Sigmoid colon (tissue), 7 donors: Measurements from ENCODE around the gene PTPRZ1. TPM values are rescaled to one million over a fixed set of nuclear protein-coding genes. Genes with fewer than 3 reads are reported as not detected.

Source experiments
- DNase-seq: peaks from one replicate; pipeline ENCODE4 v3.0.0-alpha.2; 2019
- H3K27ac ChIP-seq, 4 donors: fragments of 200-600 bp; sonication (generic); one replicate each; pipeline ENCODE4 v1.5.1; 2016 to 2019; ENCODE audit warnings: mild to moderate bottlenecking in 1 of 4
- H3K27me3 ChIP-seq, 3 donors: fragments of 200-600 bp; sonication (generic); one replicate each; pipeline ENCODE4 v1.5.1; 2019; ENCODE audit warnings: mild to moderate bottlenecking in 1 of 3
- H3K36me3 ChIP-seq, 4 donors: fragments of 200-600 bp; sonication (generic); one replicate each; pipeline ENCODE4 v1.5.1; 2016 to 2019
- H3K4me1 ChIP-seq, 4 donors: fragments of 200-600 bp; sonication (generic); one replicate each; pipeline ENCODE4 v1.5.1; 2017 to 2019
- H3K4me3 ChIP-seq, 4 donors: fragments of 200-600 bp; sonication (generic); one replicate each; pipeline ENCODE4 v1.5.1; 2017 to 2019; ENCODE audit warnings: mild to moderate bottlenecking in 2 of 4, moderate library complexity in 1 of 4
- H3K9me3 ChIP-seq, 4 donors: fragments of 200-600 bp in 3 of 4; sonication (generic) in 3 of 4; one replicate each; pipeline versions ENCODE4 v1.5.1 to v1.6.1; 2013 to 2019
- EP300 ChIP-seq, 4 donors: sonication (generic); formaldehyde crosslinking; IDR thresholded peaks; one replicate each; pipeline ENCODE4 v1.6.1; 2017; ENCODE audit warnings: antibody characterized with exemption in 4 of 4
- POLR2A ChIP-seq, 2 donors: fragments of 450-650 bp; IDR thresholded peaks; one replicate each; pipeline ENCODE4 v1.6.1; 2016; ENCODE audit warnings: antibody characterized with exemption in 2 of 2, mild to moderate bottlenecking in 2 of 2, moderate library complexity in 2 of 2
- POLR2AphosphoS5 ChIP-seq, 4 donors: sonication (generic); formaldehyde crosslinking; IDR thresholded peaks; one replicate each; pipeline ENCODE4 v1.6.1; 2017; ENCODE audit warnings: antibody characterized with exemption in 4 of 4
- WGBS, 2 donors: extraction: QIAGEN DNeasy Blood & Tissue Kit; methylation state at CpG; one replicate each; pipeline ENCODE4 v1.1.7; 2013; 5-methylcytosine and 5-hydroxymethylcytosine counted together
- intact Hi-C: fragments of 100-400 bp; cut with DNase I; formaldehyde crosslinking; loops from one replicate; pipeline ENCODE4 v1.15.1; 2023
- polyA plus RNA-seq, 3 donors: library from polyadenylated mRNA; stranded (reverse); fragments of 200-250 nt; gene quantifications; one replicate each; pipeline ENCODE4 v1.2.3, GENCODE V29; 2013
- total RNA-seq, 4 donors: library from RNA; depleted of rRNA; stranded (reverse); fragments of >200 nt; gene quantifications; one replicate each; pipeline ENCODE4 v1.1.0, GENCODE V29; 2016
- TF ChIP-seq, protein P1 (sequence below), 4 experiments: fragments of 450-650 bp in 3 of 4; fragments of 200-600 bp in 1 of 4; IDR thresholded peaks; one replicate each; pipeline ENCODE4 v1.5.1; 2016 to 2019; ENCODE audit warnings: antibody characterized with exemption in 4 of 4, mild to moderate bottlenecking in 3 of 4, moderate library complexity in 2 of 4
- donor health status: healthy with polysubstance abuse.
- donor health status: Bipolar disorder and iron deficiency.
- donor health status: healthy.

Gene PTPRZ1
- total and polyA plus RNA-seq, 7 donors: under 0.01 to 19.4 (median 6.7) TPM; not detected in 1

DNA sequence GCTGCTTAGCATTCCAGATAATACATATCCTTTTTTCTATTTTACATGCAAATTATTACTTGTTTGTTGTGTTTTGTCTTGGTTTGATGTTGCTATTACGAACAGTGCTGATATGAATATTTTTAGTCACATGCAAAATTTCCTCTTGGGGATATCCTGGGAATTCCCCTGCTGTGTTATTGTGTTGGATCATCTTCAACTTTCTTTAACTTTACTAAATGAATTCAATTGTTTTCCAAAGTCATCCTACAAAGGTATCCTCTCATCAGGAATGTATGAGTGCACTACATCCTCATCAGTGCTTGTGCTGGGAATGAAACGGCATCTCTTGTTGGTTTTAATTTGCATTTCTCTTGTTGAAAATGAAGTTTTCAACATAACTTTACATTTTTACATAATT is 184.0 kb downstream of the PTPRZ1 start:
- Histone ChIP-seq H3K36me3 (no peaks in the 10 kb centered on the region), H3K27me3 (no peaks in the 10 kb centered on the region), H3K4me1 (no peaks in the 10 kb centered on the region), H3K4me3 (no peak overlapping the region), H3K9me3 (no peaks in the 10 kb centered on the region), H3K27ac (no peak overlapping the region)
- DNase-seq: no peak
- intact Hi-C loops: no loop called here
- 71 to 74% methylated on average over 2 of the region's 2 CpGs for WGBS, 2 donors
- no peak for TF ChIP-seq POLR2A (IDR thresholded peaks at IDR 0.05)
- TF ChIP-seq POLR2AphosphoS5 (IDR thresholded peaks at IDR 0.05): no peak
- no peak for TF ChIP-seq EP300 (IDR thresholded peaks at IDR 0.05)
- TF ChIP-seq, protein P1, sequence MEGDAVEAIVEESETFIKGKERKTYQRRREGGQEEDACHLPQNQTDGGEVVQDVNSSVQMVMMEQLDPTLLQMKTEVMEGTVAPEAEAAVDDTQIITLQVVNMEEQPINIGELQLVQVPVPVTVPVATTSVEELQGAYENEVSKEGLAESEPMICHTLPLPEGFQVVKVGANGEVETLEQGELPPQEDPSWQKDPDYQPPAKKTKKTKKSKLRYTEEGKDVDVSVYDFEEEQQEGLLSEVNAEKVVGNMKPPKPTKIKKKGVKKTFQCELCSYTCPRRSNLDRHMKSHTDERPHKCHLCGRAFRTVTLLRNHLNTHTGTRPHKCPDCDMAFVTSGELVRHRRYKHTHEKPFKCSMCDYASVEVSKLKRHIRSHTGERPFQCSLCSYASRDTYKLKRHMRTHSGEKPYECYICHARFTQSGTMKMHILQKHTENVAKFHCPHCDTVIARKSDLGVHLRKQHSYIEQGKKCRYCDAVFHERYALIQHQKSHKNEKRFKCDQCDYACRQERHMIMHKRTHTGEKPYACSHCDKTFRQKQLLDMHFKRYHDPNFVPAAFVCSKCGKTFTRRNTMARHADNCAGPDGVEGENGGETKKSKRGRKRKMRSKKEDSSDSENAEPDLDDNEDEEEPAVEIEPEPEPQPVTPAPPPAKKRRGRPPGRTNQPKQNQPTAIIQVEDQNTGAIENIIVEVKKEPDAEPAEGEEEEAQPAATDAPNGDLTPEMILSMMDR (IDR thresholded peaks at IDR 0.05): no peak

DNA sequence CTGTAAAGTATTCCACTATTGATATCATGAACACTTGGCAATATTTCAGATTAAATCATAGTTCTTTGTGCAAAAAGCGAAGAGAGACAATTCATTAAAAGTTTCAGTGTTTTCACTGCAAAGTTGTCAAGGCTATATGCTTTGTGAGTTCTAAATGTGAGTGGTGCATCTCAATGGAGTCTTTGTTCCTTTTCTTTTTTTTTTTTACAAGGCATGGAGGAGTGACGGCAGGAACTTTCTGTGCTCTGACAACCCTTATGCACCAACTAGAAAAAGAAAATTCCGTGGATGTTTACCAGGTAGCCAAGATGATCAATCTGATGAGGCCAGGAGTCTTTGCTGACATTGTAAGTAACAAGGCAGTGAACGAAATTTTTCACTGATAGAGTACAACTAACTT is 186.6 kb downstream of the PTPRZ1 start:
- Histone ChIP-seq H3K36me3 (no peaks in the 10 kb centered on the region), H3K4me1 (no peaks in the 10 kb centered on the region), H3K9me3 (no peaks in the 10 kb centered on the region), H3K4me3 (no peak overlapping the region), H3K27me3 (no peaks in the 10 kb centered on the region), H3K27ac (no peak overlapping the region)
- intact Hi-C loops: no loop called here
- no peak for DNase-seq
- 11 to 58% methylated on average over 4 of the region's 4 CpGs for WGBS, 2 donors
- TF ChIP-seq, protein P1 (IDR thresholded peaks at IDR 0.05): no peak
- TF ChIP-seq POLR2A (IDR thresholded peaks at IDR 0.05) (no peak), POLR2AphosphoS5 (IDR thresholded peaks at IDR 0.05) (no peak), EP300 (IDR thresholded peaks at IDR 0.05) (no peak)

- no peak for DNase-seq
- Histone ChIP-seq H3K27me3 (no peaks in the 10 kb centered on the region), H3K27ac (no peak overlapping the region), H3K4me1 (no peaks in the 10 kb centered on the region), H3K36me3 (no peaks in the 10 kb centered on the region), H3K4me3 (no peak overlapping the region), H3K9me3 (no peaks in the 10 kb centered on the region)
- intact Hi-C loops: no loop called here
- TF ChIP-seq, protein P1 (IDR thresholded peaks at IDR 0.05): no peak
- no peak for TF ChIP-seq EP300 (IDR thresholded peaks at IDR 0.05)
- no peak for TF ChIP-seq POLR2A (IDR thresholded peaks at IDR 0.05)
- no peak for TF ChIP-seq POLR2AphosphoS5 (IDR thresholded peaks at IDR 0.05)
Observed at GRCh38 chr7:122063146-122063545, 190.2 kb downstream of the PTPRZ1 start.

- Histone ChIP-seq H3K36me3 (no peaks in the 10 kb centered on the region), H3K27ac (no peak overlapping the region), H3K4me3 (no peak overlapping the region), H3K4me1 (no peaks in the 10 kb centered on the region), H3K9me3 (no peaks in the 10 kb centered on the region), H3K27me3 (no peaks in the 10 kb centered on the region)
- intact Hi-C loops: no loop called here
- DNase-seq: no peak
- 80 to 89% methylated on average over 4 of the region's 4 CpGs for WGBS, 2 donors
- TF ChIP-seq EP300 (IDR thresholded peaks at IDR 0.05) (no peak), POLR2AphosphoS5 (IDR thresholded peaks at IDR 0.05) (no peak)
- TF ChIP-seq, protein P1 (IDR thresholded peaks at IDR 0.05): no peak
Observed at GRCh38 chr7:122064971-122065370, 192.0 kb downstream of the PTPRZ1 start.

DNA sequence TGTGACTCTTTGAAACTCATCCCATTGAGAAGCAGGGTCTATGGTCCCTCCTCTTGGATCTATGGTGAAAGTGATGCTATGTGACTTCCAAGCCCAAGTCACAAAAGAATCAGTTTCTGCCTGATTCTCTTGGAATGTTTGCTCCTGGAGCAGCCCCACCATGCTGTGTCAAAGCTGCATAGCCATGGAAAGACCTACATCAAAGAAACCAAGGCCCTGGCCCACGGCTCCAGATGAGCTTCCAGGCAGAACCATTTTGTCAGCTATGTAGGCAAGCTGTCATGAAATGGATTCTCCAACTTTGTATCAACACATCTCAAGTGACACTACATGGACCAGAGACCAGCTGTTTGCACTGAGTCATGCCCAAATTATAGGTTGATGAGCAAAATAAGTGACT is 194.1 kb downstream of the PTPRZ1 start:
- 76 to 83% methylated on average over 1 of the region's 1 CpG for WGBS, 2 donors
- intact Hi-C loops: no loop called here

More for the DNA sequence above, 194.1 kb downstream of the PTPRZ1 start:
- TF ChIP-seq EP300 (IDR thresholded peaks at IDR 0.05): no peak
- no peak for TF ChIP-seq POLR2AphosphoS5 (IDR thresholded peaks at IDR 0.05)
- TF ChIP-seq, protein P1 (IDR thresholded peaks at IDR 0.05): no peak
- TF ChIP-seq POLR2A (IDR thresholded peaks at IDR 0.05): no peak
- no peak for DNase-seq
- no peak overlapping the region for H3K27ac ChIP-seq
- H3K36me3 ChIP-seq: no peaks in the 10 kb centered on the region
- H3K9me3 ChIP-seq: no peaks in the 10 kb centered on the region
- H3K4me1 ChIP-seq: no peaks in the 10 kb centered on the region
- H3K27me3 ChIP-seq: no peaks in the 10 kb centered on the region
- no peak overlapping the region for H3K4me3 ChIP-seq
